NCI-H1930 (cell line): Measurements from ENCODE around the gene UVSSA.

Experiments
- DNase-seq, 2 experiments: peaks; one replicate each; lab custom pipeline; 2025; lab: John Stamatoyannopoulos, UW

UVSSA gene

DNA sequence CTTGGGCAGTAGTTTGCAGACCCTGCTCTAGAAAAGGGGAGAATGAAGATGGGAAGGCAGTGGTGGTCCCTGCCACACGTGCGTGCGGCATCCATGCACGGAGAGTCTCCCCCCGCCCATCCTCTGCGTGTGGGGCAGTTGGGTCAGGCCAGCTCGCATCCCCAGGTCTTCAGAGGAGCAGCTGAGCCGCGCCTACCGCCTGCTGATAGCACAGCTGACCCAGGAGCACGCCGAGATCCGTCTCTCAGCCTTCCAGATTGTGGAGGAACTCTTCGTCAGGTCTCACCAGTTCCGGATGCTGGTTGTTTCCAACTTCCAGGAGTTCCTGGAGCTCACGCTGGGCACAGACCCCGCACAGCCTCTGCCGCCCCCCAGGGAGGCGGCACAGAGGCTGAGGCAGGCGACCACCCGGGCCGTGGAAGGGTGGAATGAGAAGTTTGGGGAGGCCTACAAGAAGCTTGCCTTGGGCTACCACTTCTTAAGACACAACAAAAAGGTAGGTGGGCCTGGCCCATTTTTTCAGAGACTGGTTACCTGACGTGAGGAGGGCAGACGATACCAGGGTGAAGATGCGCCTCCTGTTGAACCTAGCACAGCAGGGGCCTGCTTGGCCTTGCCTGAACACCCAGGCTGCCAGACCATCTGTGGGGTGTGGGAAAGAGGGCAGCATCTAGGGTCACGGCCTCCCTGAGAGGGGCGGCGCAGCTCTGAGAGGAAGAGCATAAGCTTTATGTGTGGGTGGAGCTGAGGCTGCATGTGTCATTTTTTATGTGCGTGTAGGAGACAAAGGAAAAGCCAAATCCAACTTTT is 2.6 kb downstream of the UVSSA start:
- DNase-seq, result no peak

GRCh38 chr4:1350169-1350520 is 3.1 kb downstream of the UVSSA start:
- no peak for DNase-seq

GRCh38 chr4:1351854-1352566 is 5.0 kb downstream of the UVSSA start:
- peak in 1 of 2 experiments; percentile 74 for DNase-seq

- no peak for DNase-seq
Measured at GRCh38 chr4:1352567-1352900, 5.5 kb downstream of the UVSSA start.

- DNase-seq, result no peak
Measured at GRCh38 chr4:1353186-1354055, 6.4 kb downstream of the UVSSA start.

GRCh38 chr4:1354136-1354982 is 7.4 kb downstream of the UVSSA start:
- DNase-seq, result no peak

DNA sequence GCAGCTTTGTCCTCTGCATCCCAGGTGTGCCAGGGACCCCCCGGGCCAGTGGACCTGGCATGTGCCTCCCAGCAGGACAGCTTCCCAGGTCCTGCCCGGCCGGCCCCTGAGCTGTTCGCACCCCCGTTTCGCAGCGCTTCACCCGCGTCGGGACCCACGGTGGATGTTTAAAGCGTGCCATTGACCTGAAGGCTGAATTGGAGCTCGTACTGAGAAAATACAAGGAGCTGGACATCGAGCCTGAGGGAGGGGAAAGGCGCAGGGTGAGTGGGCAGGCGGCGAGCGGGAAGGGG is 7.9 kb downstream of the UVSSA start:
- no peak for DNase-seq

GRCh38 chr4:1355378-1355777 is 8.4 kb downstream of the UVSSA start:
- no peak for DNase-seq

GRCh38 chr4:1356181-1356998 is 9.4 kb downstream of the UVSSA start:
- peak; percentile 13 to 40 for DNase-seq

DNA sequence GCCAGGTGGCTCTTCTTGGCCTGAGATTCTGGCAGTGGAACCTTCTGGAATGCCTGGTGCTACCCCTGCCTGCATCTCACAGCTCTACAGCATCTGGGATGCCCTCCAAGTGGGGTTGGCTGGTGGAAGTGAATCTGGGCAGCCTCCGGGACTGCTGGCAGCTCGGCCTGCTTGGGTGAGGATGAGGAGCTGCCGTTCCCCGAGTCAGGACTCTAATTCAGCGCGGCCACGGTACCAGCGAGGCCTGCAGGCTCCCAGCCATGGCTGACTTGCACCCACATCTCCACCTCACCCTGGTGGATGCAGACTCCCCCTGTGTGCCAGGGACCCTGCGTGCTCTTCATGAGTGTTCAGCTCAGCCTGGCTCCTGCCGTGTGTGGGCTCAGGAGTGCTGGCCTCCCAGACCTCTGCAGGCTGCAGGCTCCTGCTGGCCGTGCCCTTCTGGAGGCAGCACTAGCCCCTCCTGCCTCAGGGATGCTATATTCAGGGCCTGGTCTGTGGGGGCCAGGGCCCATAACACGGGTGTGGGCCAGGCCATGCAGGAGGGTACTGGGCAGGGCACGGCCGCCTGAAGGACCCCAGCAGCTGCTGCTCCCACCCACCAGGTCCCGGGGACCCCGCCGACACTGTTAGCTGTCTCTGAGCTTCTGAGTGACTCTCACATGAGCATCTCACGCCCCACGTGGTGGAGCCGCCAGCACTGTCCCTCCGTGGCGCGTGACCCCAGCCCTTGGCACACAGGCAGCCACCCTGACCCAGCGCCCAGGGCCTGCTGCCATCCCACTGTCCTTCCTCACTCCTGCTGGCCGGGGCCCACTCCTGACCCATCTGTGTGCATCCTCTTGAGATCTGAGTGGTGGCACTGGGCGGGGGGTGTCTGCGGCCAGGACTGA is 10.6 kb downstream of the UVSSA start:
- no peak for DNase-seq

DNA sequence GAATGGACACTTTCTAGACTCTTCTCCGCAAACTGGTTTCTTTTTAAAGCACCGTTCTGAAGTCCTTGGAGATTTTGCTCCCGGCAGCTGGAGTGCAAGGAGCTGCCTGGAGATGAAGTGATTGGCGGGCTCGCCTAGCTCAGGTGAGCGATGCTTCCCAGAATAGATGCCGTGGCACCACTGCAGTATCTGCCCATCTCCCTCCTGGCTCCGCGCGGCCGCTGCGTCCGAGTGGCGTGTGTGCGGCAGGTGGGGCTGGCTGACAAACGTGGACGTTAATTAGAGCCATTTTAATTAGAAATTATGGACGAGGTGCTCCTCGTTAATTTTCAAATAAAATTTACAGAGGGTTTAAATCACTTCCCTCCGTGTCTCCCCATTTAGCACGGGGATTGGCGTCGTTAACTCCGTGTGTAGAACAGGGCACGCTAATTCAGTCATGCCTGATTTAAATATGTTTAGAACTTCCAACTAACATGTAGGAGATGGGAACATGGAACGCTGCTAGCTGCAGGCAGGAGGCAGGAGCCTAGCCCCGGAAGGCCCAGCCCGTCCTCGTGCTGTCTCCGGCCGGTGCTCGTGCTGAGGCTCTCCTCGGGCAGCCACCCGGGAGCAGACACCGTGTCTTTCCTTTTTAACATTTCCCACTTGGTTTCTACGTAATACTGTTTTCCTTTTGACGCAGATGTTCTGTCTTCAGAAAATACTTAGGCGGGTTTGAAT is 11.6 kb downstream of the UVSSA start:
- no peak for DNase-seq

DNA sequence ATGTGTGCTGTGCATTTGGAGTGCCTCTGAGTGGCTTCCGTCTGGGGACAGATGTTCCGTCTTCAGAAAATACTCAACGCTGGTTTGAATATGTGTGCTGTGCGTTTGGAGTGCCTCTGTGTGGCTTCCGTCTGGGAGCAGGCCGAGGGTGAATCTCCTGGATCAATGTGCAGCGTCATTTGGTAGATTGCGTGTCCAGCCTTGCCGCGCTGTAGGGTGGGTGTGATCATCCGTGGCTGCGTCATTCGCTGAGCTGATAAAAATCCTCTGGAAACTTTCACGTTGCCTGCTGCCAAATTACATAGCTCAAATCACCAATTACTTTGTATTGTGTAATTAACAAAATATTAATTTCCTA is 12.1 kb downstream of the UVSSA start:
- DNase-seq, result no peak

DNA sequence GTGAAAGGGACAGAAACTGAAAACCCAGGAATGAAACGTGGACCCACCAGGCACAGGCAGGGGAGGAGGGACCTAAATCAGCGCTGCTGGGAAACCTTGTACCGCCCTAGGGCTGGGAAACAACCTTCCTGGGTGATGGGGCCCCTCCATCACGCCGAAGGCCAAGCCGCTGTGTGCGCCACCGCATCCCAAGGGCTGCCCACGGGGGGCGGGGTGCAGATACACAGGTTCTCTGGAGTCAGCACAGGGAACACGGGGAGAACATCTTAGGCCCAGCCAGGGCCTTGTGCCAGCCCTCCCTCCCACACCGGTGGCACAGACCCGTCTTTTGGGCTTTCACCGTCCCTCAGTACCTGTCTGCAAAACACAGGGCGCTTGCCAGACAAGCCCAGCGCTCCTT is 13.0 kb downstream of the UVSSA start:
- DNase-seq, result no peak

DNA sequence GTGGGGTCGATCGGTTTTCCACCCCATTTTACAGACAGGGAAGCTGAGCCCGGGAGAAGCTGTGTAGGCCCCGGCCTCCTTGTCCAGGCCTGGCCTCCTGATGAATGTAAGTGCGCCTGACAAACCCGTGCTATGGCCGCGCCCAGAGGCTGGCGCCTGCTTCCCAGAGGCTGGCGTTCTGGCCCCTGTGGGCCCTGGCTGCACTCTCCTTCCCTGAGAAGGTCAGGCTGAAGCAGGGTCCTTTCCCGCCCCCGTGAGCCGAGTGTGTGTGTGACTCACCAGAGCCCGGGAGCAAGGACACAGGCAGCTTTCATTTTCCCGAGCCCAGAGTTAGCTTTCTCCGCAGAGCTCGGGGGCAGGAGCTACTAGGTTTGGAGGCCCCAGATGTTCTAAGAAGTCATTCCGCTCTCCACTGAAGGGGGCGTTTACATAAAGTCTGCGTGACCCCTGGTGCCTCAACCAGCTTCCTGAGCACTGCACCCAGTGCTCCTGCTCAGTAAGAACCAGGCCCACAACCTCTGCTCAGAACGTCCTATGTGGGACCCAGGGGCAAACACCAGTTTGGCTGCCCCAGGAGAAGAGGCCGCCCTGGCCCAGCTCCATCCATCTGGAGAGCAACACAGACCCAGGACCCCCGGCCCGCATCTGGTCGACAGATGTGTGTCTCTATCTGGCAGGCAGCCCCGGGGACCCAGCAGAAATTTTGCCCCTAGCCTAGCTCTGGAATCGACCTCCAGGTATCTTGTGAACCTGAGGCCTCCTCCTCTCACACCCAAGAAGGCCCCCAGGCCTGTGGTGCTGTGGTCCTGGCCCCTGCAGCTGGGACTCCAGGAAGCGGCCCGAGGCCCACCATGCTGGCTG is 13.6 kb downstream of the UVSSA start:
- no peak for DNase-seq

DNA sequence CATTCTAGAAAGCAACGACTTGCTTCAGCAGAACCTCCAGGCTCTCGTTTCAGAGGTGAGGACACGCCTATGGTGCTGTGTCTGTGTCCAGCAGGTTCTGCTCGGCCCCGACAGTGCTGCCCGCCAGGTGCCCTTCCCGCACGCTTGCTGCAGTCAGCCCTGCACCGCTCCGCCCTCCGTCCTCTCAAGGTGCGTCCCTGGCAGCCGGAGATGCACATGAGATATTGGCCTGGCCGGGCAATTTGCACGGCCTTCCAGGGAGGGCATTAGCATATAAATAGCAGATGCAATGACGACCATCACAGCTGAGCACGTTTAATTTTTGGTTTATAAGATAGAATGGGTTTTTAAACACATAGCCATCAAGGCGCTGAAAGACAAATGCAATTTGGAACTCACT is 14.4 kb downstream of the UVSSA start:
- DNase-seq, result no peak

- DNase-seq, result no peak
Measured at GRCh38 chr4:1362046-1362445, 15.0 kb downstream of the UVSSA start.

DNA sequence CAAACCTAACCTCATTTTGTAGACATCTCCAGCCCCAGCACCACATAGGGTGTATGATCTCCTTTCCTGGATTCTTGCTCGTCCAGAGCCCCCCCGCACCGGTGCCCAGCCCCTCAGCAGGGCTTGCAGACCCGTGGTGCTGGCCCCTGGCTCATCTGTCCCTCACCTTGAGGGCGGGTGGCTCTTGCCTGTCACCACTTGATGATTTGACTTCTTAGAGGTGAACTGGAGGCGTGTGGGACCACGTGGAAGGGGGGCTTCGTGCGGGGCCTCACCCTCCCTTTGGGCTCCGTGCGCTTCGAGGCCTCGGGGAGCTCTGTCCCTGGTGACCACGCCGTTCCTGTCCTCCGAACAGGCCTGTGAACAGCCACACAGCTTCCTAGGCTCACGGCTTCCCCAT is 15.5 kb downstream of the UVSSA start:
- DNase-seq, result no peak

- no peak for DNase-seq
Measured at GRCh38 chr4:1363513-1363912, 16.5 kb downstream of the UVSSA start.

GRCh38 chr4:1364217-1364616 is 17.2 kb downstream of the UVSSA start:
- DNase-seq, result no peak
